T-cell (primary cell): ENCODE data around the gene STAT6. TPM values are rescaled to one million over a fixed set of nuclear protein-coding genes. Genes with fewer than 3 reads are reported as not detected.

Experiments used
- ATAC-seq, 4 experiments: fragments of 200-7000 bp in 3 of 4; fragments of 150-1000 bp in 1 of 4; cut with Tn5 transposase; replicated peaks in 1 of 4; 1 replicate in 3 of 4; 2 replicates in 1 of 4; pipeline ENCODE4 v1.10.0; 2021; ENCODE audit warnings: moderate library complexity in 3 of 4, mild to moderate bottlenecking in 2 of 4, moderate number of reproducible peaks in 1 of 4
- CTCF ChIA-PET, 2 donors: fragments of 300-600 bp; sonication (Branson Sonifier 250); formaldehyde crosslinking; loops; one replicate each; lab custom pipeline; 2022; ENCODE audit warnings: antibody characterized with exemption in 2 of 2; lab: Charles Lee
- POLR2A ChIA-PET, 2 donors: fragments of 300-600 bp; sonication (Branson Sonifier 250); formaldehyde crosslinking; loops; one replicate each; lab custom pipeline; 2022; ENCODE audit warnings: antibody characterized with exemption in 2 of 2; lab: Charles Lee
- DNase-seq, 35 experiments: peaks; one replicate each; pipeline versions ENCODE4 v3.0.0 to v3.0.0-alpha.2; 2013 to 2023
- H3K27ac ChIP-seq: one replicate; pipeline ENCODE4 v1.5.1; 2013; ENCODE audit warnings: low read length
- H3K27me3 ChIP-seq, 2 experiments: replicated peaks in 1 of 2; 1 replicate in 1 of 2; 2 replicates in 1 of 2; pipeline versions ENCODE4 v1.6.1 to v1.7.0; 2013; ENCODE audit warnings: low read length in 1 of 2, mixed read lengths in 1 of 2; ENCODE audit not compliant: control insufficient read depth in 2 of 2, insufficient read depth in 2 of 2; ENCODE audit errors: extremely low read depth in 1 of 2
- H3K36me3 ChIP-seq, 2 donors: 1 replicate in 1 of 2; 2 replicates in 1 of 2; pipeline versions ENCODE4 v1.6.1 to v1.7.0; 2013; ENCODE audit warnings: low read length in 1 of 2; ENCODE audit not compliant: control insufficient read depth in 2 of 2, insufficient read depth in 1 of 2; ENCODE audit errors: extremely low read depth in 1 of 2
- H3K4me1 ChIP-seq, 2 experiments: 1 replicate in 1 of 2; 2 replicates in 1 of 2; pipeline versions ENCODE4 v1.6.1 to v1.7.0; 2013; ENCODE audit warnings: low read length in 2 of 2, mixed read lengths in 1 of 2; ENCODE audit not compliant: insufficient read depth in 2 of 2, control insufficient read depth in 1 of 2; ENCODE audit errors: extremely low read depth in 1 of 2
- H3K4me3 ChIP-seq, 2 donors: 1 replicate in 1 of 2; 2 replicates in 1 of 2; pipeline versions ENCODE4 v1.5.1 to v1.7.0; 2013; ENCODE audit warnings: mild to moderate bottlenecking in 2 of 2, low read length in 1 of 2, moderate library complexity in 1 of 2; ENCODE audit not compliant: control insufficient read depth in 1 of 2; ENCODE audit errors: extremely low read depth in 1 of 2
- H3K9me3 ChIP-seq: 2 replicates; pipeline ENCODE4 v1.7.0; 2013
- H3K27ac Mint-ChIP-seq, 2 donors: one replicate each; pipeline ENCODE4 v1.8.0; 2020 to 2021; ENCODE audit warnings: mild to moderate bottlenecking in 2 of 2, mixed read lengths in 2 of 2
- H3K27me3 Mint-ChIP-seq, 2 donors: one replicate each; pipeline ENCODE4 v1.8.0; 2021 to 2022; ENCODE audit warnings: mixed read lengths in 2 of 2
- H3K36me3 Mint-ChIP-seq: one replicate; pipeline ENCODE4 v1.8.0; 2021; ENCODE audit warnings: mixed read lengths
- H3K4me1 Mint-ChIP-seq, 3 donors: one replicate each; pipeline ENCODE4 v1.8.0; 2020 to 2022; ENCODE audit warnings: mixed read lengths in 3 of 3, mild to moderate bottlenecking in 1 of 3
- H3K4me3 Mint-ChIP-seq, 3 donors: one replicate each; pipeline ENCODE4 v1.8.0; 2020 to 2022; ENCODE audit warnings: mild to moderate bottlenecking in 3 of 3, mixed read lengths in 3 of 3, moderate library complexity in 3 of 3
- H3K9me3 Mint-ChIP-seq, 3 donors: one replicate each; pipeline ENCODE4 v1.8.0; 2020 to 2022; ENCODE audit warnings: mixed read lengths in 3 of 3
- WGBS: methylation state at CpG from one replicate; pipeline ENCODE4 v1.1.5; 2013; ENCODE audit warnings: missing lambda C conversion rate; ENCODE audit not compliant: insufficient coverage; 5-methylcytosine and 5-hydroxymethylcytosine counted together
- total RNA-seq, 35 experiments: library from RNA in 6 of 35; stranded (reverse) in 6 of 35; fragments of 120-200 nt in 1 of 35; gene quantifications; one replicate each; pipeline versions ENCODE4 v1.2.1 to v1.2.4 and lab custom pipeline; 2013 to 2026

Gene STAT6
- total RNA-seq, 5 donors from 2014 or later (not counting 1 experiment from before 2014, with no cell fraction given), result 227 to 348 (median 341) TPM

DNA sequence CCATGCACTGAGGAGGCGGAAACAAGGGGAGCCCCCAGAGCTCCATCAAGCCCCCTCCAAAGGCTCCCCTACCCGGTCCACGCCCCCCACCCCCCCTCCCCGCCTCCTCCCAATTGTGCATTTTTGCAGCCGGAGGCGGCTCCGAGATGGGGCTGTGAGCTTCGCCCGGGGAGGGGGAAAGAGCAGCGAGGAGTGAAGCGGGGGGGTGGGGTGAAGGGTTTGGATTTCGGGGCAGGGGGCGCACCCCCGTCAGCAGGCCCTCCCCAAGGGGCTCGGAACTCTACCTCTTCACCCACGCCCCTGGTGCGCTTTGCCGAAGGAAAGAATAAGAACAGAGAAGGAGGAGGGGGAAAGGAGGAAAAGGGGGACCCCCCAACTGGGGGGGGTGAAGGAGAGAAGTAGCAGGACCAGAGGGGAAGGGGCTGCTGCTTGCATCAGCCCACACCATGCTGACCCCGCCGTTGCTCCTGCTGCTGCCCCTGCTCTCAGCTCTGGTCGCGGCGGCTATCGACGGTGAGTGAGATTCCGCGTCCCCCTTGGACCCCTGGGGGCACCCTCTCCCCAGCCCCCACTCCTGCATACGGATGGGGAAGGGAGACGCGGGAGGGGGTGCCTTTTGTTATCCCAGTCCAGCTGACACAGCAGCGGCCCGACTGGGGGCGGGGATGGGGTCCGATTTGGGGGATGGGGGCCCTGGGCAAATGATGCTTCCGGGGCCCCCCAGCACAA is 17.5 kb upstream of the STAT6 start:
- POLR2A ChIA-PET, result interaction anchor here (0.6 to 0.8 kb wide), 5 partner anchors 17 to 1418 kb away, joined by 3 to 7 read pairs (median 4); partner anchors contain the start of gene STAT6 (in 1 of the 2)
- no peaks in the 10 kb centered on the region for H3K36me3 Mint-ChIP-seq
- H3K27ac Mint-ChIP-seq, result no peak overlapping the region
- Histone ChIP-seq H3K27ac (no peak overlapping the region), H3K36me3 (no peaks in the 10 kb centered on the region), H3K9me3 (no peaks in the 10 kb centered on the region), H3K27me3 (peaks cover 2 to 23% of the 10 kb centered on the region in 2 experiments), H3K4me3 (peak overlapping the region; percentile 38 to 91), H3K4me1 (peaks cover 3 to 23% of the 10 kb centered on the region in 2 experiments)
- H3K4me3 Mint-ChIP-seq, result peak overlapping the region; percentile 47 to 88 (median 85)
- DNase-seq (no peak), ATAC-seq (no peak)
- peaks cover 8 to 18% (median 15%) of the 10 kb centered on the region in 3 donors for H3K4me1 Mint-ChIP-seq
- WGBS, result no CpG with 5 or more reads among the region's 35 CpGs
- H3K9me3 Mint-ChIP-seq, result no peaks in the 10 kb centered on the region
- H3K27me3 Mint-ChIP-seq, result peaks cover 0 to 3% of the 10 kb centered on the region in 2 donors
- CTCF ChIA-PET, result interaction anchor here (0.5 to 1.9 kb wide), 10 partner anchors 17 to 860 kb away, joined by 3 to 11 read pairs (median 4); partner anchors contain the start of genes NEMP1 (in 1 of the 2) and STAT6 (in 1 of the 2)

DNA sequence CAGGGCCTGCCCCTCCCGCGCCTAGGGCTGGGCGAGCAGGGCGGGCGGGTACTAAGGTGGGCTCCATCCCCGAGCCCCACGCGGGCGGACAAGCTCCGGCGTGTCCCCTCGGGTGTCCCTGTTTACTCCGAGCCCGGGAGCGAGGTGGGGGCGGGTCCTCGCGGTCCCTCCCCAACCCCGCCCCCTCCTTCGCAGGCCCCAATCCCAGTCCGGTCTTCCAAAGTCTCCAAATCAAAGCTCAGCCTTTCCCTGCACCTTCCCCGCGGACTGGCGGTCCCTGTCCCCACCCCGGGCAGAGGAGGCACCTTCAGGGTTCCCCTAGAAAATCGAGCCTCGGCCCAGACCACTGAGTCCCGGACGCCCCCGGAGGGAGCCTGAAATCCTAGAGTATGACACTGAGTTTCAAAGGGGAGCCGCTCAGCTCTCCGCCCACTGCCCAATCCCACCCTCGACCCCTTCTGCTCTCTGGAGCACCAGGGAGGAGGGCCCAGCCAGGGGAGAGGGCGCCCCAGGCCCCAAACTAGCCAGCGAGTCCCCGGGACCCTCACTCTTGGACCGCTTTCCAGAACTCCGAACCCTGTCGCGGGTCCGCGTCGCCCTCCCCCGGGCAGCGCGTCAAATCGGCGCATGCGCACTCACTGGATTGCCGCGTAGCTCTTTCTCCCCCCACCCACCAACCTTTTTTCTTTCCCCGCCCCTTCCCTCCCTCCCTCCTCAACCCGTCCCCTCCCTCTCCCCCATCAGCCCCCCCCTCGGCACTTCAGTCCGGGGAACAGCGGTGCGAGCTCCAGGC is 16.8 kb upstream of the STAT6 start, which contains the start of gene LRP1:
Gene LRP1, plus strand, starts transcription at position 758 of the 793 bp plus-strand sequence. CDS start 482 bp downstream, outside the sequence.
- DNase-seq, result peak; percentile 46 to 89 (median 71)
- H3K9me3 Mint-ChIP-seq, result no peaks in the 10 kb centered on the region
- Histone ChIP-seq H3K9me3 (no peaks in the 10 kb centered on the region), H3K36me3 (no peaks in the 10 kb centered on the region), H3K27me3 (peaks cover 2 to 23% of the 10 kb centered on the region in 2 experiments), H3K27ac (peak within 1 kb of the TSS; percentile 43), H3K4me1 (peaks cover 3 to 23% of the 10 kb centered on the region in 2 experiments), H3K4me3 (peak within 1 kb of the TSS; percentile 91 to 93)
- 1% methylated on average over 32 of the region's 57 CpGs for WGBS
- no peaks in the 10 kb centered on the region for H3K36me3 Mint-ChIP-seq
- peak within 1 kb of the TSS; percentile 19 to 73 for H3K27ac Mint-ChIP-seq
- H3K4me3 Mint-ChIP-seq, result peak within 1 kb of the TSS; percentile 85 to 89 (median 88)
- ChIA-PET POLR2A (interaction anchor here (0.6 to 0.8 kb wide), 5 partner anchors 16 to 1417 kb away, joined by 3 to 7 read pairs (median 4); partner anchors contain the start of gene STAT6 (in 1 of the 2)), CTCF (interaction anchor here (0.5 to 1.9 kb wide), 14 partner anchors 15 to 860 kb away, joined by 3 to 11 read pairs (median 4); partner anchors contain the start of genes NEMP1 (in 1 of the 2) and STAT6 (in 1 of the 2))
- ATAC-seq, result peak; percentile 67 to 72 (median 72)
- H3K4me1 Mint-ChIP-seq, result peaks cover 8 to 18% (median 15%) of the 10 kb centered on the region in 3 donors
- H3K27me3 Mint-ChIP-seq, result peaks cover 0 to 3% of the 10 kb centered on the region in 2 donors

DNA sequence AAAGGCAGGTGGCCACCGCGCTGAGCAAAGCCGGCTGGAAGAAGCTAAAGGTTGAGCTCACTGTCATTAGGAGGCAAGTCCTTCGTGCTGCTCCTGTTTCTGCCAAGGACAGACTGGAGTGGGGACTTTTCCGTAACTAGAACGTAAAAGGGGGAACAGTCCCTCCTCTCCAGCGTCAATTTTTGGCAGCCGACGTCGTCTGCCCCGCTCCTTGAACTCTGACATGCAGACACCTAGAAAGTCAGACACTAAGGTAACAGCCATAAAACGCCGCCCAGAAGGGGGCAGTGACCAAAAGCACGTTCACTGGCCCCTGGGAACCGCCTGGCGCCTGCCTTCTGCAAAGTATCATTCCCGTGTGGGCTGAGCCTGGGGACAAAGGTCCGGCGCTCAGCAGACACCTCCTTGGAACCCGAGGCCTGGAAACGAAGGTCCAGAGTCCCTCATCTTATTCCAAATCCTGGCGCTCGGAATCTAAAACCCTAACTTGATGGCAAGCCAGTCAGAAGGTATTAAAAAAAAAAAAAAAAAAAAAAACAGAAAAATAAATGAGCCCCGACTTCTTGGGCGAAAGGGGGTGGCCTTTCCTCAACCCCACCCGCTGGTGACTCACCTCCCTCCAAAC is 16.1 kb upstream of the STAT6 start:
- Mint-ChIP-seq H3K27ac (peak overlapping the region in 1 of 2 donors; percentile 11), H3K4me1 (peaks cover 8 to 18% (median 15%) of the 10 kb centered on the region in 3 donors), H3K4me3 (peak overlapping the region; percentile 85 to 89 (median 88)), H3K9me3 (no peaks in the 10 kb centered on the region), H3K36me3 (no peaks in the 10 kb centered on the region), H3K27me3 (peaks cover 0 to 3% of the 10 kb centered on the region in 2 donors)
- H3K36me3 ChIP-seq, result no peaks in the 10 kb centered on the region
- no peak overlapping the region for H3K27ac ChIP-seq
- peaks cover 3 to 23% of the 10 kb centered on the region in 2 experiments for H3K4me1 ChIP-seq
- DNase-seq (peak in 27 of 35 experiments; percentile 12 to 72 (median 36)), ATAC-seq (peak in 1 of 4 experiments; percentile 35)
- 21% methylated on average over 18 of the region's 26 CpGs for whole genome bisulfite sequencing
- H3K27me3 ChIP-seq, result peaks cover 2 to 22% of the 10 kb centered on the region in 2 experiments
- H3K4me3 ChIP-seq, result peak overlapping the region; percentile 91 to 93
- no peaks in the 10 kb centered on the region for H3K9me3 ChIP-seq
- ChIA-PET CTCF (interaction anchor here (0.7 to 1.6 kb wide), 6 partner anchors 15 to 116 kb away, joined by 3 to 11 read pairs (median 5); partner anchors contain the start of gene STAT6 (in 1 of the 2)), POLR2A (interaction anchor here in 1 of 2 donors (0.6 kb wide), 1 partner anchor 12 kb away, joined by 6 read pairs; no protein-coding TSS in a partner anchor)

DNA sequence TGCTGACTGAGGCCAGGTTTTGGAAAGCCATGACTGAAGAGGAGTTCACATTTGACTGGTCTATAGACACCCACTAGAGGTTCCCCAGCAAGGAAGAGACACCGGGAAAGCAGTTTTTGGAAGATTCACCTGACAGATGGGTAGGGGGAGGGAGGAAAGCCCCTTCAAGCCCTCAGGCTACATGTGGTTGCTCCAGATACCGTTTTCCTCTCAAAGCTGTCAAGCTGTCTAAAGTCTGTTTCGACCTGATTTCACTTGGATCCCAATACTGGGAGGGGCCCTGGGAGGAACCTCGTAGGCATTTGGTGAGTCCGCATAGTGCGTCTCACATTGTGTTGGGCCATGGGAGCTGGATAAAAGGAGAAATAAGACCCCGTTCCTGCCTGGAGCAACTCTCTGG is 15.4 kb upstream of the STAT6 start:
- H3K27ac ChIP-seq, result no peak overlapping the region
- POLR2A ChIA-PET, result interaction anchor here in 1 of 2 donors (0.6 kb wide), 1 partner anchor 13 kb away, joined by 6 read pairs; no protein-coding TSS in a partner anchor
- H3K27ac Mint-ChIP-seq, result peak overlapping the region in 1 of 2 donors; percentile 65

DNA sequence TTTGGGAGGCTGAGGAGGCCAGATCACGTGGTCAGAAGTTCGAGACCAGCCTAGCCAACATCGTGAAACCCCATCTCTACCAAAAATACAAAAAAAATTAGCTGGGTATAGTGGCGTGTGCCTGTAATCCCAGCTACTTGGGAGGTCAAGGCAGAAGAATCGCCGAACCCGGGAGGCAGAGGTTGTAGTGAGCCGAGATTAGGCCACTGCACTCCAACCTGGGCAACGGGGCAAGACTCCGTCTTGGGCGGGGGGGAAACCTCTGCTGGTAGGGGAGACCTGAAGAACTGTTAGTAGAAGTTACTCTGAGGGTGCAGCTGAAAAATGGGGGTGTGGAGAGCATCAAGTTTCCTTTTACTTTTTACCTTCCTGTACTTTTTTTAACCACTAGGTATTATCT is 14.9 kb upstream of the STAT6 start:
- Histone ChIP-seq H3K27me3 (peaks cover 2 to 21% of the 10 kb centered on the region in 2 experiments), H3K4me1 (peaks cover 3 to 23% of the 10 kb centered on the region in 2 experiments), H3K9me3 (no peaks in the 10 kb centered on the region), H3K36me3 (no peaks in the 10 kb centered on the region), H3K4me3 (no peak overlapping the region), H3K27ac (no peak overlapping the region)
- peaks cover 0 to 3% of the 10 kb centered on the region in 2 donors for H3K27me3 Mint-ChIP-seq
- ATAC-seq, result no peak
- no peaks in the 10 kb centered on the region for H3K9me3 Mint-ChIP-seq
- 100% methylated on average over 1 of the region's 11 CpGs for WGBS
- no peak for DNase-seq
- ChIA-PET CTCF (interaction anchor here in 1 of 2 donors (0.6 to 1.6 kb wide), 5 partner anchors 14 to 117 kb away, joined by 3 to 7 read pairs (median 4); no protein-coding TSS in a partner anchor), POLR2A (no interaction called here)
- H3K4me3 Mint-ChIP-seq, result peak overlapping the region in 2 of 3 donors; percentile 13 to 88
- no peaks in the 10 kb centered on the region for H3K36me3 Mint-ChIP-seq
- H3K4me1 Mint-ChIP-seq, result peaks cover 8 to 18% (median 15%) of the 10 kb centered on the region in 3 donors
- no peak overlapping the region for H3K27ac Mint-ChIP-seq

More for the DNA sequence above, 15.4 kb upstream of the STAT6 start:
- Histone ChIP-seq H3K27me3 (peaks cover 2 to 21% of the 10 kb centered on the region in 2 experiments), H3K4me3 (no peak overlapping the region), H3K36me3 (no peaks in the 10 kb centered on the region), H3K9me3 (no peaks in the 10 kb centered on the region), H3K4me1 (peaks cover 3 to 23% of the 10 kb centered on the region in 2 experiments)
- H3K4me3 Mint-ChIP-seq, result peak overlapping the region; percentile 13 to 88 (median 47)
- H3K36me3 Mint-ChIP-seq, result no peaks in the 10 kb centered on the region
- no peaks in the 10 kb centered on the region for H3K9me3 Mint-ChIP-seq
- DNase-seq (no peak), ATAC-seq (no peak)
- CTCF ChIA-PET, result interaction anchor here in 1 of 2 donors (1.0 to 1.6 kb wide), 2 partner anchors 47 to 56 kb away, joined by 3 to 7 read pairs; no protein-coding TSS in a partner anchor
- peaks cover 8 to 18% (median 15%) of the 10 kb centered on the region in 3 donors for H3K4me1 Mint-ChIP-seq
- WGBS, result 85% methylated on average over 7 of the region's 7 CpGs
- H3K27me3 Mint-ChIP-seq, result peaks cover 0 to 3% of the 10 kb centered on the region in 2 donors
